ENCODE data around the gene STOX1.
A peak's percentile ranks its signal among the peaks of the same experiment; 100 is the strongest.
"Not testable (repeated sequence)": the region's sequence is repeated elsewhere in the genome, so short reads cannot be mapped to it uniquely, and the experiment has no call there.

STOX1 gene

DNA sequence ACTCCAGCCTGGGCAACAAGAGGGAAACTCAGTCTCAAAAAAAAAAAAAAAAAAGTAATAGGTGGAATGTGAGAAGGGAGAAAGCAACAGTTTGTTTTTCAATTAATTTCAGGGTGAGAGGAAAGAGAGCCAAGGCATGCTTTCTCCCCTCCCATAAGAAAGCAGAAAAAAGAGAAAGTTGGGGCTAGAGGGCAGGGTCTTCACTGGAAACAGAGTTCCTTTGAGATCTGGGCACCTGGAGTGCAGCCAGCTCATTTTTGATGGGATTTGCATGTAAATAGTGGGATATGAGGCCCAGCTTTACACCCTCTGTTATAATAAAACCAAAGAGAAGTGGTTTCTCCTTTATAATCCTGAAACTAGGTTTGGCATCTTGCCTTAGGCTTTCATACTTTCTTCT is 13.8 kb upstream of the STOX1 start:
- H3F3A ChIP-seq (ENCODE audit: control insufficient read depth, insufficient read depth): no peaks in the 10 kb centered on the region
- TF ChIP-seq EZH2phosphoT487 (IDR thresholded peaks at IDR 0.05; ENCODE audit: borderline replicate concordance, low read length): no peak
- TF ChIP-seq, protein P1, sequence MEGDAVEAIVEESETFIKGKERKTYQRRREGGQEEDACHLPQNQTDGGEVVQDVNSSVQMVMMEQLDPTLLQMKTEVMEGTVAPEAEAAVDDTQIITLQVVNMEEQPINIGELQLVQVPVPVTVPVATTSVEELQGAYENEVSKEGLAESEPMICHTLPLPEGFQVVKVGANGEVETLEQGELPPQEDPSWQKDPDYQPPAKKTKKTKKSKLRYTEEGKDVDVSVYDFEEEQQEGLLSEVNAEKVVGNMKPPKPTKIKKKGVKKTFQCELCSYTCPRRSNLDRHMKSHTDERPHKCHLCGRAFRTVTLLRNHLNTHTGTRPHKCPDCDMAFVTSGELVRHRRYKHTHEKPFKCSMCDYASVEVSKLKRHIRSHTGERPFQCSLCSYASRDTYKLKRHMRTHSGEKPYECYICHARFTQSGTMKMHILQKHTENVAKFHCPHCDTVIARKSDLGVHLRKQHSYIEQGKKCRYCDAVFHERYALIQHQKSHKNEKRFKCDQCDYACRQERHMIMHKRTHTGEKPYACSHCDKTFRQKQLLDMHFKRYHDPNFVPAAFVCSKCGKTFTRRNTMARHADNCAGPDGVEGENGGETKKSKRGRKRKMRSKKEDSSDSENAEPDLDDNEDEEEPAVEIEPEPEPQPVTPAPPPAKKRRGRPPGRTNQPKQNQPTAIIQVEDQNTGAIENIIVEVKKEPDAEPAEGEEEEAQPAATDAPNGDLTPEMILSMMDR (IDR thresholded peaks at IDR 0.05; ENCODE audit: low read depth, low read length, poor library complexity, severe bottlenecking): no peak
- no peaks in the 10 kb centered on the region for H3K4me1 ChIP-seq (ENCODE audit: control insufficient read depth, low read length)
- no peaks in the 10 kb centered on the region for H4K20me1 ChIP-seq (ENCODE audit: control insufficient read depth, insufficient read depth, low read depth, low read length)
- no peak overlapping the region for H3K27ac ChIP-seq (ENCODE audit: low read depth, low read length)
- no peaks in the 10 kb centered on the region for H3K36me3 ChIP-seq (ENCODE audit: control insufficient read depth, low read length)
- H3K27me3 ChIP-seq (ENCODE audit: control insufficient read depth, low read length): no peaks in the 10 kb centered on the region
- no peaks in the 10 kb centered on the region for H3K9me2 ChIP-seq (replicated peaks; ENCODE audit: control insufficient read depth, low read length)
- no peak overlapping the region for H3K4me3 ChIP-seq (ENCODE audit: low read length)
- H3K4me2 ChIP-seq (ENCODE audit: low read length): no peak overlapping the region
- no peaks in the 10 kb centered on the region for H3K79me2 ChIP-seq (ENCODE audit: control insufficient read depth, low read length)
- no peaks in the 10 kb centered on the region for H3K9me3 ChIP-seq (ENCODE audit: control insufficient read depth, insufficient read depth, low read length)

DNA sequence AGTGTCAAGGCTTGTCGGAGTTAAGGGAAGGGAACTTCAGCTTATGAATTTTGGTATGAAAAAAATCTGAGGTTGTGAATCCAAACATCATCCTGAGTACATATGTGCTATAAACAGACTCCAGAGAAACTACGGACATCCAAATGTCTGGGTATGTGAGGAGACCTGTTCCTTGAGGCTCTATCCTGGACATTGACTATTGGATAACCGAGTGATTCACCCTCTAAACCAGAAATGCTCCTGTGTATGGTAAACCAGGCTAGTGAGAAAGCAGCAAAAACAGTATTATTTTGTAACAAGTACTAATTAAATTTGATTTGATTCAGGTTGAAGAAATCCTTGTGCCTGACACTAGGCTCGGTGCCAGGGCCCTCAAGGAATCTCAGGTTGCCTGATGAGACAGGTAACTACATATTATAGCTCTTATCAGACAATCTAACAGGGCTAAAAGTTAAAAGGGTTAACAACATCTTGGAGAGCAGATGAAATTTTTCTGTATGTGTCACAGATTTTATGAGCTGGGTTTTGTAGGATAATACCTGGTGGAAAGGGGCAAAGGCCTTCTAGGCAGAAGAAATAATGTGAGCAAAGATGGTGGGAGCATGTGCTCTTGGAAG is 10.4 kb upstream of the STOX1 start:
- H3K27me3 ChIP-seq (ENCODE audit: control insufficient read depth, low read length): no peaks in the 10 kb centered on the region
- no peaks in the 10 kb centered on the region for H4K20me1 ChIP-seq (ENCODE audit: control insufficient read depth, insufficient read depth, low read depth, low read length)
- H3K36me3 ChIP-seq (ENCODE audit: control insufficient read depth, low read length): no peaks in the 10 kb centered on the region
- no peaks in the 10 kb centered on the region for H3K9me2 ChIP-seq (replicated peaks; ENCODE audit: control insufficient read depth, low read length)
- H3K4me2 ChIP-seq (ENCODE audit: low read length): no peak overlapping the region
- TF ChIP-seq, protein P1 (IDR thresholded peaks at IDR 0.05; ENCODE audit: low read depth, low read length, poor library complexity, severe bottlenecking): no peak
- TF ChIP-seq EZH2phosphoT487 (IDR thresholded peaks at IDR 0.05; ENCODE audit: borderline replicate concordance, low read length): no peak
- H3F3A ChIP-seq (ENCODE audit: control insufficient read depth, insufficient read depth): no peaks in the 10 kb centered on the region
- H3K4me3 ChIP-seq (ENCODE audit: low read length): no peak overlapping the region
- no peaks in the 10 kb centered on the region for H3K79me2 ChIP-seq (ENCODE audit: control insufficient read depth, low read length)
- H3K4me1 ChIP-seq (ENCODE audit: control insufficient read depth, low read length): no peaks in the 10 kb centered on the region
- H3K27ac ChIP-seq (ENCODE audit: low read depth, low read length): no peak overlapping the region
- no peaks in the 10 kb centered on the region for H3K9me3 ChIP-seq (ENCODE audit: control insufficient read depth, insufficient read depth, low read length)

DNA sequence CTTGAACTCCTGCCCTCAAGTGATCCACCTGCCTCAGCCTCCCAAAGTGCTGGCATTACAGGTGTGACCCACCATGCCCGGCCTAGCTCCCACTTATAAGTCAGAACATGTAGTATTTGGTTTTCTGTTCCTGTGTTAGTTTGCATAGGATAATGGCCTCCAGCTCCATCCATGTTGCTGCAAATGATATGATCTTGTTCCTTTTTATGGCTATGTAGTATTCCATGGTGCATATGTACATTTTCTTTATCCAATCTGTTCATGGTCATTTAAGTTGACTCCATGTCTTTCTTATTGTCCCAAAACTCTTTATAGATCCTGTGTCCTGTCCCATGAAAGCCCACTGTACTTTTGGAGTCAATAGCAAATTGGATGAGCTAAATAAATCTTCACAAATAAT is 7.0 kb upstream of the STOX1 start:
- H3K9me3 ChIP-seq (ENCODE audit: control insufficient read depth, insufficient read depth, low read length); H3K79me2 ChIP-seq (ENCODE audit: control insufficient read depth, low read length); H3K4me3 ChIP-seq (ENCODE audit: low read length); H3K4me2 ChIP-seq (ENCODE audit: low read length); H3K36me3 ChIP-seq (ENCODE audit: control insufficient read depth, low read length); H3K4me1 ChIP-seq (ENCODE audit: control insufficient read depth, low read length); H3K27ac ChIP-seq (ENCODE audit: low read depth, low read length); H3K27me3 ChIP-seq (ENCODE audit: control insufficient read depth, low read length); H3F3A ChIP-seq (ENCODE audit: control insufficient read depth, insufficient read depth); H3K9me2 ChIP-seq (replicated peaks; ENCODE audit: control insufficient read depth, low read length); H4K20me1 ChIP-seq (ENCODE audit: control insufficient read depth, insufficient read depth, low read depth, low read length): not testable (repeated sequence)

DNA sequence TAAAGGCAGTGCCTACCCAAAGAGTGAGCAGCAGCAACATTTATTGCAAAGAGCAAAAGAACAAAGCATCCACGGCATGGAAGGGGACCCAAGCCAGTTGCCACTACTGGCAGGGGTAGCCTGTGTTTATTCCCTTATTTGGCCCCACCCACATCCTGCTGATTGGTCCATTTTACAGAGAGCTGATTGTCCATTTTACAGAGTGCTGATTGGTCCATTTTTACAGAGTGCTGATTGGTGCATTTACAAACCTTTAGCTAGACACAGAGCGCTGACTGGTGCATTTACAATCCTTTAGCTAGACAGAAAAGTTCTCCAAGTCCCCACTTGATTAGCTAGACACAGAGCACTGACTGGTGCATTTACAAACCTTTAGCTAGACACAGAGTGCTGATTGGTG is 4.7 kb upstream of the STOX1 start:
- not testable (repeated sequence) for H3K36me3 ChIP-seq (ENCODE audit: control insufficient read depth, low read length); H4K20me1 ChIP-seq (ENCODE audit: control insufficient read depth, insufficient read depth, low read depth, low read length); H3K4me3 ChIP-seq (ENCODE audit: low read length); H3K9me2 ChIP-seq (replicated peaks; ENCODE audit: control insufficient read depth, low read length); H3K79me2 ChIP-seq (ENCODE audit: control insufficient read depth, low read length); H3K27me3 ChIP-seq (ENCODE audit: control insufficient read depth, low read length); H3K9me3 ChIP-seq (ENCODE audit: control insufficient read depth, insufficient read depth, low read length); H3K27ac ChIP-seq (ENCODE audit: low read depth, low read length); H3K4me2 ChIP-seq (ENCODE audit: low read length); H3K4me1 ChIP-seq (ENCODE audit: control insufficient read depth, low read length); H3F3A ChIP-seq (ENCODE audit: control insufficient read depth, insufficient read depth)

DNA sequence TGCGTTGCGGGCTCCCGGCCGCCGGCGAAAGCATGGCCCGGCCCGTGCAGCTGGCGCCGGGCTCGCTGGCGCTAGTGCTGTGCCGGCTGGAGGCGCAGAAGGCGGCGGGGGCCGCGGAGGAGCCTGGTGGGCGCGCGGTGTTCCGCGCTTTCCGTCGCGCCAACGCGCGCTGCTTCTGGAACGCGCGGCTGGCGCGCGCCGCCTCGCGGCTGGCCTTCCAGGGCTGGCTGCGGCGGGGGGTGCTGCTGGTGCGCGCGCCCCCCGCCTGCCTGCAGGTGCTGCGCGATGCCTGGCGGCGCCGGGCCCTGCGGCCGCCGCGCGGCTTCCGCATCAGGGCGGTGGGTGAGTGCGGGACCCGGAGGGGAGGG is 245 bp downstream of the STOX1 start:
- H3K4me3 ChIP-seq (ENCODE audit: low read length): peak overlapping the region; percentile 87
- peaks cover 19% of the 10 kb centered on the region for H3K27me3 ChIP-seq (ENCODE audit: control insufficient read depth, low read length)
- not testable (repeated sequence) for H3K79me2 ChIP-seq (ENCODE audit: control insufficient read depth, low read length); H3K9me3 ChIP-seq (ENCODE audit: control insufficient read depth, insufficient read depth, low read length); H3K27ac ChIP-seq (ENCODE audit: low read depth, low read length); H3K9me2 ChIP-seq (replicated peaks; ENCODE audit: control insufficient read depth, low read length); H4K20me1 ChIP-seq (ENCODE audit: control insufficient read depth, insufficient read depth, low read depth, low read length); H3K36me3 ChIP-seq (ENCODE audit: control insufficient read depth, low read length); H3F3A ChIP-seq (ENCODE audit: control insufficient read depth, insufficient read depth)
- peaks cover 10% of the 10 kb centered on the region for H3K4me1 ChIP-seq (ENCODE audit: control insufficient read depth, low read length)
- peak overlapping the region; percentile 99 for H3K4me2 ChIP-seq (ENCODE audit: low read length)

DNA sequence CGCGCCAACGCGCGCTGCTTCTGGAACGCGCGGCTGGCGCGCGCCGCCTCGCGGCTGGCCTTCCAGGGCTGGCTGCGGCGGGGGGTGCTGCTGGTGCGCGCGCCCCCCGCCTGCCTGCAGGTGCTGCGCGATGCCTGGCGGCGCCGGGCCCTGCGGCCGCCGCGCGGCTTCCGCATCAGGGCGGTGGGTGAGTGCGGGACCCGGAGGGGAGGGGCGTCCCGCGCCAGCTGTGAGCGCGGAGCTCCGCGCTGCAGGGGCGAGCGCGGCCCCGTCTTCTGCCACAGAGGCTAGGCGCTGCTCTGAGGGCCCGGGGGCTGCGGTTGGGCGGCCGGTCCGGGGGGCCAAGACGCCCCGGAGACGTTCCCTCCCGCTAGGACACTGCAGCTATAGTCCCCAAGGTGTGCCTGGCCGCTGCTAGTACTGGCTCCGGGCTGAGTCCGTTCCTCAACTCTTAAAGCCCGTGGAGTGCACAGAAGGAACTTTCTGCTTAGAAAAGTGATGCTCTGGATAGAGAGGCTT is 811 bp downstream of the STOX1 start:
- H3K27me3 ChIP-seq (ENCODE audit: control insufficient read depth, low read length): peaks cover 19% of the 10 kb centered on the region
- H3K9me3 ChIP-seq (ENCODE audit: control insufficient read depth, insufficient read depth, low read length); H4K20me1 ChIP-seq (ENCODE audit: control insufficient read depth, insufficient read depth, low read depth, low read length); H3K36me3 ChIP-seq (ENCODE audit: control insufficient read depth, low read length); H3K27ac ChIP-seq (ENCODE audit: low read depth, low read length); H3K9me2 ChIP-seq (replicated peaks; ENCODE audit: control insufficient read depth, low read length); H3K79me2 ChIP-seq (ENCODE audit: control insufficient read depth, low read length); H3F3A ChIP-seq (ENCODE audit: control insufficient read depth, insufficient read depth): not testable (repeated sequence)
- H3K4me1 ChIP-seq (ENCODE audit: control insufficient read depth, low read length): peaks cover 10% of the 10 kb centered on the region
- H3K4me3 ChIP-seq (ENCODE audit: low read length): peak overlapping the region; percentile 61
- H3K4me2 ChIP-seq (ENCODE audit: low read length): peak overlapping the region; percentile 66
